Stimulated activated CD8-positive, alpha-beta memory T cell treated with anti-CD3 and anti-CD28 coated beads, Interleukin-15, amount 100 ng/mL, for 4 hours (primary cell): ENCODE results near the gene TMEM11.
"Not testable (repeated sequence)": the region's sequence is repeated elsewhere in the genome, so short reads cannot be mapped to it uniquely, and the experiment has no call there.

ENCODE experiments used
- DNase-seq, 2 donors: peaks; one replicate each; pipeline ENCODE4 v3.0.0-alpha.2; 2020; ENCODE audit warnings: low read depth in 2 of 2

Gene TMEM11

DNA sequence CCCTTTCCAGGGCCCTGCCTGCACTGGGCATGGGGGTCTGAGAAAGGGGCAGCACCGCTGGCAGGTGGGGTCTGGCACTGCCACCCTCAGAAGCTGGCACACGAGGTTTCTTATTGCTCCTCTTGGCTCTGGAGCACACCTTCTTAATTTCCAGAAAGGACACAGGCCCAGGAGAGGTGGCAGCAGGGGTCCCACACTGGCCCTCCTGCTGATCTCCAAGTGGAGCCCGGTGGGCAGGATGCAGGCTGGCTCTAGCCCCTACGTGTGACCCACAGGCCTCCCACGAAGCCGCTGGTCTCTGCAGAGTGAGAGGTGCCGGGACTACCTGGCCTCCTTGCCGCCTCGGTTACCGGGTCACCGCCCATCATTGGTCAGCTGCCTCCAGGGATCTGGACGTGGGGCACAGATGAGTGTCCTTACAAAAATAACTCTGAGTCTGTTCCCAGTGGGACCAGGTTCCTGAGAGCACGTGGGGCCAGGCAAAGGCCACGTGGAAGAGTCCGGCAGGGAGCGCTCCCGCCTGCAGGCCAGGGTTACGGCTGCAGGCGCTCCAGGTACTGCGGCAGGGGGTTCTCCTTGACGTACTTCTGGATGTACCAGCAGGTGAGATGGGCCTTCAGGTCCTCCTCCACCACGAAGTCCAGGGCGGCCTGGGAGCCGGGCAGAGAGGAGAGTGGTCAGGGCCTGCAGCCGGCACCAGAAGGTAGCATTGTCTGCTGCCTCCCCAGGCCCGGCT lies 29.0 kb upstream of the TMEM11 start:
- DNase-seq: no peak

DNA sequence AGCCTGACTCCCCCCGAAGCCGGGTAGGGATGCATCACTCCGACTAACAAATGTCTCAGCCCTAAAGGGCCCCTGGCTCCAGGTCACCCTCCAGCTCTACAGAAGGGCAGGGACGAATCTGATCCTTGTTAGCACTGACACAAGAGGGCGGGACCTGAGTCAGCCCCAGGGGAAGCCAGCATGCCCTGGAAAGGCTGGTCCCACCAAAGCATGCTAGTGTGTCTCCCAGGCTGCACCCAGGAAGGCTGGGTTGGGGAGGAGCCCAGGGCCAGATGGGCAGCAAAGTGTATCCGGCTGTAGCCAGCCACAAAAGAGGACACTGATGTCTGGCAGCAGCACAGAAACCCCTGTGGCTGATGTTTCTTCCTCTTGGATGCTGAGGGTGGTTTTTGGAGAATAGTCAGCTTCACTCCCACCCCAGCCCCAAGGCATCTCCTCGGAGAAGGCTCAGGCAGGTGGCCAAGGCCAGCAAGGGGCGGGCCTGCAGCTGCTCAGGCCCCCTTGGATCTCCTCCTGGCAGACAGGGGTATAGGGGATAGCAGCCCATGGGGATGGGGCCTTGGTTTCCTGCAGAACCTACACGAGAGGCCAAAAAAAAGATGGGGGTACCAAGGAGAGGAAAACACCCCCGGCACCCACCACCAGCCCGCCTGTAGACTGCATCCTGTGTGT lies 28.2 kb upstream of the TMEM11 start:
- DNase-seq: no peak

DNA sequence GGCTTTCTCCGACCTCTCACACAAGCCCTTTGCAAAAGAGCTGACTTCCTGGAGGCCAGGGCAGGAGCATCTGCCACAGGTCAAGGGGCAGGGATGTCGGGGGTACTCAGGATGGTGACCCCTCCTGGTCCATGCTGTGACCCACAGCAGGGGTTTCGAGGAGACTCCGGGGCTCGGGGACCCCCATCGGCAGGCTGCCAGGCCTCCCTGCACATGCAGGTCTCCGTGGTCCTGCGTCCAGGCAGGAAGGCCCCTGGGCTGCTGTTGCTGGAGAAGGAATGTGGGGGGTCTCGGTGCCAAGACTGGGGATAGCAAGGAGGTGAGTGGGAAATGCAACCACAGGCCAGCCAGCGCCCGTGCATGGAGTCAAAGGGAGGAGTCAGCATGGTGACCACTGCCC lies 27.6 kb upstream of the TMEM11 start:
- no peak for DNase-seq

DNA sequence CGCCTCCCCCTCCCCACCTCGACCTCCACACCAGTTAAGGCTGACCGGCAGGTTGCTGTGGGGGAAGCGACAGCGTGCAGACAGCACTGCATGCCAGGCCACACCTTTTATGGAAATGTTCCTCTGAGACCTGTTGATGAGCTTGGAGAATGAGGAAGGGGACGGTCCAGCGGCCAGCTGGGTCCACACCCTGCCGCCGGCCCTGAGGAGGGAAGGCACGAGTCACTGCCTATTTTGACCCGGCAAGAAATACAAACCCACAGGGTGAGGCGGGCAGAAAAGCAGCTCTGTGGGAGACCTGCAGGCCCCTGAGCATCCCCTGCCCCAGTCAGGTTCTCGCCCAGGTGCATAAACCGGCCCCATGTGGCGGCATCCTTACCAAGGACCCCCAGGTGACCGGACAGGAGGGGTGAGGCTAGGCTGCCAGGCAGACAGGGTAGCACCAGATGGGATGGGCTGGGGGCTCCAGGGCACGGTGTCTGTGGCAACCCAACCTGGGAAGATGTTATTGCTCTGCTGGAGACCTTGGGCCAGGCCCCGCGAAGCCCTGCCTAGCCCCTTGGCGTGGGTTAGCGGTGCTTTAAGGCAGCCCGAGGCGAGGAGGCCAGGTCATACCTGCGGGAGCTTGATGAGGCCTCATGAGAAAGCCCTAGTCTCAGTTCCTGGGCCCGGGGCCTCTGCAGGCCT lies 26.6 kb upstream of the TMEM11 start:
- DNase-seq: no peak

DNA sequence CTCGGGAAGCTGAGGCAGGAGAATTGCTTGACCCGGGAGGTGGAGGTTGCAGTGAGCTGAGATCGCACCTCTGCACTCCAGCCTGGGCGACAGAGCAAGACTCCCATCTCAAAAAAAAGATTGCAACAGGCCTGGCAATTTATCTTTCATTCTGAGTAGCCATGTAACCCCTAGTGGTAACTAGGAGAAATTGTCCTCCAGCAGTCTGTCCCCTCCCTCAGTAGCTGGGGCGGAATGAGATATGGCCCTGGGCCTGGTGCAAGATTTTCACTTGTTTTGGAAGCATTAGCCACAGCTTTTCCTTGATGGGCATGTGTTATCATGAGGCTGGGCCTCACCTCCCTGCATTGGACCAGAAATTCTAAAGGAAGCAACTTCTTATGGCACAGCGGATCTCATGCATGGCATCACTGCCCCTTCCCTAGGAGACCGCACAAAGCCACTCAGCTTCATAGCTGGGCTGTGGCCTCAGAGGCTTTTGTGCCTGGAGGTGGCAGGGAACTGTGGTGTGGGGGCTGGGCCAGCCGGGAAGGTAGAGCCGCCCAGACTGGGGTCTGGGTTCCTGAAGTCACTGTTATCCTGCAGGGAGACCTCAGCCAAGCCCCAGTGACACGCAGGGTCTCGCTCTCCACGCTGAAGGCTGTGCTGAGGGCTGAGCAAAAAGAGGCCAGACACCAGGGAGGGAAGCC lies 25.9 kb upstream of the TMEM11 start:
- DNase-seq: no peak

DNA sequence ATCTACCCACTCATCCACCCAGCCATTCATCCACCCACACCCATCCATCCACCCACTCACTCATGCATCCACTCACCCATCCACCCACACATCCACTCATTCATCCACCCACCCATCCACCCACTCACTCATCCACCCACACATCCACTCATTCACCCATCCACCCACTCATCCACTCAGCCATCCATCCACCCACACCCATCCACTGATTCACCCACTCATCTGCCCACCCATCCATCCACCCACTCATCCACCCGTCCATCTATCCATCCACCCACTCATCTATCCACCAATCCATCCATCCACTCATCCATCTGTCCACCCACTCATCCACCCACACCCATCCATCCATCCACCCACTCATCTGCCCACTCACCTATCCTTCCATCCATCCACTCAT lies 22.0 kb upstream of the TMEM11 start:
- no peak for DNase-seq

DNA sequence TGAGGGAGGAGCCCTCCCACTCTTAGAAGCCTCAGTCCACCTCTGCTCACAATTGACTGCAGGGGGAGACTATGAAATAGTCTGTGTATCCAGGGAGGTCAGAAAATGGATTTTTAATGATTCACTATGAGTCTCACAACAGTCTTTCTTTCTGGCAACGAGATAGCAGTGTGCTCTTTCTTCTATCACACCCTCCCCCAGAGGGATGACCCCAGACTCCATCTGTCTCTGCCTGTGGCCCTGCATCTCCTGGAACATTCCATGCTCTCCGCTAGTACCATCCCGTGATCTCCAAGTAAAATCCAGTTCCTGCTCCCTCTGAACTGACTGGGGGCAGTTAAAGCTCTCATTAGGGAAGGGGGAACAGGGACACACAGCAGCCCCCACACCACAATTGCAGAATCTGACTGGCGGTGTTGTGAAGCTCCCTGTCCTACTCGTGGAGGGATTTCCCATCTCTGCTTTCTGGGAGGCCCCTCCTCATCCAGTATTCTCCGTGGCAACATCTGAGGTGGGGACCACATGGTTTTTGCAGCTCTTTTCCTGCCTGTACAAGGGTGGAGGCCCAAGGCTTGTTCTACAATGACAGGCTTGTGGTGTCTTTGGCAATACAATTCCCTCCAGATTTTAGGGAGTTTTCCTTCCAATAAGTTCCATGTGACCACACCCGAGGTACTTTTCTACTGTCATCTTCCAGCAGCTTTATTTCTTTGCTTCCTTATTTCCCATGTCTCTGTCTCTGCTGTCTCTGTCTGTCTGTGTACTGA lies 19.8 kb upstream of the TMEM11 start:
- DNase-seq: no peak

DNA sequence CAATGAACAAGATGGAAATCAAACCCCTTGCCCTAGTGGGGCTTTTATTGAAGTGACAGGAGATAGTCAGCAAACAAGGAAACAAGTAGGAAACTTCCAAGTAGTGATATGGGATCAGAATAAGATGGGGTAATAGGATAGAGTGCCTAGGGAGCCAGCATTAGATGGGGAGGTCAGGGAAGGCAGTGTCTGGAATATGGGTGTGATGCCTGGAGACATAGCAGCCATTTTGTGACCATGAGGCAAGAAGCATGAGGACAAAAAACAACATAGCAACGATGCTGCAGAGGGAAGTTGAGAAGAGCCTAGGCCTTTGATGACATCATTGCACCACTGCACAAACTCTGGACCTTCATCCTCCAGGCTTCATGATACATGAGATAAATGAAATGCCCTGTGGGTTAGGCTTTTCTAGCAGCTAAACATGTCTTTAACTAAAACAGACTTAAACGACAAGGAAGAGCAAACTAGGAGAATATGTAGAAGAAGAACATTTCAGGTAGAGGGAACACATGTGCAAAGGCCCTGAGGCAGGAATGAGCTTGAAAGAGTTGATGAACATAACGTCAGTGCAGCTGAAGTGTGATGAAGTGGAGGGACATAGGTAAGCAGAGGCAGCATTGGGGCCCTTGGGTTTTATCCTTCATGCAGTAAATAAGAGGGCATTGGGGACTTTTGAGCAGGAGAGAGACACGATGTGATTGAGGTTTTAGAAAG lies 18.2 kb upstream of the TMEM11 start:
- DNase-seq: no peak

DNA sequence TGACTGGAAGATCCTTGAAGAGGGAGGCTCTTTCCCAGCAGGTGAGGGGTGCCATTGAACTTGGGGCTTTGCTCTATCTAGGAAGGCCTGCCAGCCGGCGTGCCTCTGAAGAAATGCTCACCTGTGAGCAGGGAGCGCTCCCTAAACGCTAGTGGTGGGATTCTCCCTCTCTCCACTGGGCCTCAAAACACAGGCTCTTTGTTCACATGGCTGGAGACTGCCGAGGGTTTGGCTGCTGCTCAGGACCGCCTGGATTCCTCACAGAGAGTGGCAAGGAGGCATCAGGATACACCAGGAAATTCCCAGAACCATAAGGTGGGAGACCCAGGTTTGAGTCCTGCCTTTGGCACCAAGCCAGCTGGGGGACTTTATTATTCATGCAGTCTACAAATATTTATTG lies 17.6 kb upstream of the TMEM11 start:
- DNase-seq: no peak

DNA sequence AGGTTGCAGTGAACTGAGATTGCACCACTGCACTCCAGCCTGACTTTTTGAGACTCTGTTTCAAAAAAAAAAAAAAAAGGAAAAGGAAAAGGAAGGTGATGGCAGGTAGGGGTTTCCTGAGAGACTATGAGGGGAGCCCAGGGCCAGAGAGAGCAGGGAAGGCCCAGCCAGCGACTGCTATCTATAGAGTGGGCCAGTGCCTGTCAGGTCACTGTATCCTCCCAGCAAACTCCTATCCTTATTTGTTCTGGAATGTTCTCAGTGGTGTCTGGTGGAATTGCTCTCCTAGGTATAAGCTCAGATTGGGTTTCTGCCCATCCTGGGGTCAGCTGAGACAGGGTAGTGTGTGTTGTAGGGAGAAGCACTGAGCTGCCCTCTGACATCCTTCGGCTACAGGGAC lies 14.9 kb upstream of the TMEM11 start:
- DNase-seq: no peak

DNA sequence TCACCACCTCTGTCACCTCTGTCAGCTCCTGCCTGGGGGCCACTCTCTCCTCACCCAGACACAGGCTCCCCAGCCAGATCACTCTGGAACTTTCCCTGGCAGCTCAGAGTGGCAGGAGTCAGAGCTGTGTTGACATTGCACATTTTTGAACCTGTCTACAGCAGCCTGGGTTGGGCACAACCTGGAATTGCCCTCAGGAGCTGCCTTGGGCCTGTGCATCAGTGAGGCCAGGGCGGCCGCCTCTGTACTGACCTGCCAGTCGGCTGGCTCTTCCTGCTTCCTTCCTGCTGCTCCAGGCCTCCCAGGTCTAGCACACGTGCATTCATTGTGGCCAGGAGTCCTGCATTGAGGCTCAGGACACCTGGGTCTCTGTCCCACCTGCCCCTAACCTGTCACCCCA lies 14.2 kb upstream of the TMEM11 start:
- no peak for DNase-seq

DNA sequence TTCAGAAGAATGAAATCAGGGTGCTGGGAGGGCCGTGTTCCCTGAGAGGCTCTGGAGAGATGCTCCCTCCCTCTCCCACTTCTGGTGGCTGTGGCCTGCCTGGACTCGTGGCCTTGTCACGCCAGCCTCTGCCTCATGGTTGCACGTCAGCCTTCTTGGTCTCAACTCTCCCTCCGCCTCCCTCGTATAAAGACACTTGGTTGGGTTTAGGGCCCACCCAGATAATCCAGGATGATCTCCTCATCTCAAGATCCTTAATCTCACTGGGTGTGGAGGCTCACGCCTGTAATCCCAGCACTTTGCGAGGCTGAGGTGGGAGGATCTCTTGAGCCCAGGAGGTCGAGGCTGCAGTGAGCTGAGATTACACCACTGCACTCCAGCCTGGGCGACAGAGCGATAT lies 13.3 kb upstream of the TMEM11 start:
- DNase-seq: not testable (repeated sequence)

DNA sequence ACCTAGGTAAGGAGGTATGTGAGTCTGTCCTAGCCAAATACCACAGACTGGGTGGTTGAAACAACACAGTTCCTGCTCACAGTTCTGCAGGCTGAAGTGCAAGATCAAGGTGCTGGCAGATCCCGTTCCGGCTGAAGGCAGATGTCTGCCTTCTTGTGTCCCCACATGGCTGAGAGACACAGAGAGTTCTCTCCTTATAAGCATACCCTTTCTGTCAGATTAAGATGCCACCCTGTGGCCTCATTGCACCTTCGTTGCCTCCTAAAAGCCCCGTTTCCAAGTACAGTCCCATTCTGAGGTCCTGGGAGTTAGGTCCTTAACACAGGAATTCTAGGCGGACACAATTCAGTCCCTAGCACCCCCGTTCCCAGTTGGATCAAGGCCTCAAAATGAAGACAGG lies 9.1 kb upstream of the TMEM11 start:
- DNase-seq: no peak

DNA sequence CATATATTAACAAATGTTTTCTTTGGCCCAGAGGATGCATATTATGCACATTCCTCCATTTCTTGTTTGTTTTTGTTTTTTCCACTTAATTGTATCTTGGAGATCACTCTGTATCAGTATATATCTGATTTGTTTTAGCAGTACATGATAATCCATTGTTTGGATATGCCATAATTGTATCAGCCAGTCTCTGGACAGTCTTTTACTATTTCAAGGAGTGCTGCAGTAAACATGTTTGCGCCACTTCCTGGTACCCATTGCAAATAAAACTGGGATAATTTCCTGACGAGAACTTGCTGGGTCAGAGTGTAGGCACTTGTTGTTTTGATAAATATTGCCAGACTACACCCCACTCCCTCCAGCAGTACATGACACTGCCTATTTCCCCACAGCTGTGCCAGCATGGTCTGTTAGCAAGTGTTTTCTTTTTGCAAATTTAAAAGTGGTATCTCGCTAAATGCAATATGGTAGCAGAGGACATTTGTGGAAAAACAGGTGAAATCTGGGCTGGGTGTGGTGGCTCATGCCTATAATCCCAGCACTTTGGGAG lies 4.9 kb upstream of the TMEM11 start:
- no peak for DNase-seq

DNA sequence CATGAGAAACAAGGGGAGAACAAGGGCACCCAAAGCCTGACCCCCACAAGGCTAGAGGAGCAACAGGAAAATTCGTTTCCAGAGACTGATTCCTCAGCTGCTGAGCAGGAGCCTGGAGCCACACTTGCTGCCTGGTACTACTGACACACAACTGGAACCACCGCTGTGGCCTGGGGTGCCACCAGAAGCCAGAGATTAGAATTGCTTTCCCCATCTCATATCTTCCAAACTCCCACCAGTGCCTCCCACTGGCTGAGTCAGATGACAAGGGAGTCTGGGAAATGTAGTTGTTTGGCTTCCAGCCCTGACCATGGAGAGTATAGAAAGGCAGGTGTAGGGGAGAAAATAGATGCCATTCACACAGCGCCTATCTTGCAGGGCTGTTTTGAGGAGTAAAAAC lies 4.1 kb upstream of the TMEM11 start:
- no peak for DNase-seq

DNA sequence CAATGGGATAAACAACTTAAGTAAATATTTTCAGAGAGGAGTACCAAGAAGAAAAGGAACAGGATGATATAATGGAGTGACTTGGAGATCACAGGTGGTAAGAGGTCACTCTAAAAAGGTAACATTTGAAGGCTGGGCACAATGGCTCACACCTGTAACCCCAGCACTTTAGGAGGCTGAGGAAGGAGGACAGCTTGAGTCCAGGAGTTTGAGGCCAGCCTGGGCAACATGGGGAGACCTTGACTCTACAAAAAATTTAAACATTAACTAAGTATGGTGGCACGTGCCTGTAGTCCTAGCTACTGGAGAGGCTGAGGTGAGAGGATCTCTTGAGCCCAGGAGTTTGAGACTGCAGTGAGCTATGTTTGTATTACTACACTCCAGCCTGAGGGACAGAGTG lies 3.4 kb upstream of the TMEM11 start:
- no peak for DNase-seq

DNA sequence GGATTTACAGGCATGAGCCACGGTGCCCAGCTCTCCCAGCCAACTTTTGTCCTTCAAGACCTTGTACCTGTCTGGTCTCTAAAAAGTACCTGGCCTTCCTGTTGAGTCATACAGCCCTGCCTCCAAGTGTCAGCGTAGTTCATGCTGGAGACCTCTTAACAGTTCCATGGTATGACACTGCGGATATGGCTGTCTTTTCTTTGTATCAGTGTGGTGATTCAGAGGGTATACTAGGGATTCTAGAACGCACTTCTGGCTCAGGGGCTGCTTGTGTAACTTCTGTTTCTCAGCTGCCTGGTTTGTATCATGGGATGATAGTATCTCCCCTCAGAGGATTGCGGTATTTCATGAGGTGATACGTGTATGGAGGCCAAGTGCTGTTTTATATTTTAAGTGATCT lies 2.0 kb upstream of the TMEM11 start:
- no peak for DNase-seq

DNA sequence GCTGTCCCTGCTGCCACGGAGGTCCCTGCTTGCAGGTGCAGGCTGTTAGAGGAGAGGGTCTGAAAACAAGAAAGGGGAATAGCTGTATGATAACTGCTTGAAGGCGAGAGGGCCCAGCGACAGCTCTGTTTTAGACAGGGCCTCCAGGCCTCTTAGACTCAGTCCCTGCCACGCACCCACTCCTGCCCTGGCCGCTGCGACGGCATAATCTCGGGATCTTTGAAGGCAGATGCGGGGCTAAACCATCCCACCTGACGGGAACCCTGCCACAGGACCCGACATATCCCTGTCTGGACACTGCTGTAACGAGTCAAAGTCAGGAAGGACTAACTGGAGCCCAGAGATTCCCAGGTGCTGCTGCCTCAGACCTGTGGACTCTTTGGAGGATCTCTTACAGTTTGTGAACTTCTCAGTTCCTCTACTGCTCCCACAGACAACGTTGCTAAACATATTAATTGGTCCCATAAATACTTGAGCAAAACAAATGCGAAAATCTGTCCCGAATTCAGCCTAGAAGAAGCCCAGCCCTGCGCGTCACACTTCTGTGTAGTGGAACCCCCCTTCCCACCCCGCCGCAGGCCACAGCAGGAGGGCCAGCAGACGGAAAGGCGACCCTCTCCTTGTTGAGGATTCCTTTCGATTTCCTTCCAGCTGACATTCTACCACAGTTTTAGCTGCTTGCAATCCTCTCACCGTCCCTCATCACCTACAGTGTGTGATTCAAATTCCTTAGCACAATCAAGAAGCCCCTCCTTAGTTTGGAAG lies 998 bp upstream of the TMEM11 start:
- DNase-seq: no peak

DNA sequence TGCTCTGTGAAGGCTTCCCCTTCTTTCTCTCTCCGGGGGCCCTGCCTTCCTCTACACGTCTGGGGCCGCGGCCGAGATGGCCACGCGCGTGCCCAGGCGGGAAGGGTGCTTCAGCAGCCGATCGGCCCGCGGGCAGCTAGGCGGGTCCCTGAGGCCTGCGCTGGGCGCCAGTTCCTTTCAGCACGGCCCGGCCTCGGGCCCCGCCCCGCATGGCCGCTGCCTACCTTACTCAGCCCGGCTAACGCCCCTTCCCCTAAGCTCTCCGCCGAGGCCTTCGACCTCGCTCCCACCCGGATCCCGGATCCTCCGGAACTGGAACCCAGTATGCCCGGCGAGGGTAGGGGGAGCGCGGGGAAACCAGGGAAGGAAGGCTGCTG lies 335 bp downstream of the TMEM11 start:
- peak in 1 of 2 donors; percentile 16 for DNase-seq
